Astrocyte of the cerebellum (primary cell): ENCODE results near the gene TLE5.

Source experiments
- DNase-seq: peaks from one replicate; pipeline ENCODE4 v3.0.0-alpha.2; 2011; ENCODE audit warnings: low read depth
- H3K4me3 ChIP-seq: 2 replicates; pipeline ENCODE4 v1.5.1; 2011; ENCODE audit warnings: mild to moderate bottlenecking, low read depth, low read length, moderate library complexity
- in situ Hi-C: cut with HindIII; loops from 2 replicates; pipeline ENCODE4 v1.10.0; 2017; ENCODE audit warnings: low sequenced_read_pairs
- TF ChIP-seq, protein P1 (sequence below): IDR thresholded peaks from 2 replicates; pipeline ENCODE4 v1.5.1; 2012; ENCODE audit warnings: low read length, low read depth, moderate library complexity, mild to moderate bottlenecking; ENCODE audit errors: missing control alignments

The TLE5 gene

DNA sequence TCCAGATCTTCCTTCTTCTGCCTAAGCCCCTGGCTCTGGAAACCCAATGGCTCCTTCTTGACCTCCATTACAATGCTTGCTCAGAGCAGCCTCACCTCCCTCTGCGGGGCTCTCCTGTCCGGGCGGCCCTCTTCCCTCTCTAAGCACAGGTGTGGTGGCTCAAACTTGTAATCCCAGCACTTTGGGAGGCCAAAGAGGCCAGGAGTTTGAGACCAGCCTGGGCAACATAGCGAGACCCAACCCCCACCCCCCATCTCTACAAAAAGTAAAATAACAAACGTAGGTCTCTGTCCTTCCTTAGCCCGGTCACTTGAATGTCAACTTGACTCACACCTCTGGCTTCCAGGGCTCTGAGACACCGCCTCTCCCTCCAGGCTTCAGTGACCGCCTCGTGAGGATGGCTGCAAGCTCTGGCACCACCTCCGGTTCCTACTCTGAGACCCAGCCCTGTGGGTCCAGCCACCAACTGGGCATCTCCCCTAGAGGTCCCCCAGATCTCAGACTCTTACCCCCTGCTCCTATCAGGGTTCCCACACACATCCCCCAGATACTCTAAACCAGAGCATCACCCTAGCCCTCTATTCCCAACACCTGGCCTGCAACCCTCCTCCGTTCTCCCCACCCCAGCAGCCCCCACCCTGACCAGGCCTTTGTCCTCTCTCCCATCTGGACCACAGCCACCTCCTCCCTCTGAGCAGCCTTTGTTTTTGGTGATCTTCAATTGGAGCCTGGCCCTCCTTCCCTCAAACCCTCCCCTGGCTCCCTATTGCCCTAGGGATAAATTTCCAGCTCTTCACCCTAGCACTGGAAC lies 28.5 kb downstream of the TLE5 start:
- in situ Hi-C loops: no loop called here

DNA sequence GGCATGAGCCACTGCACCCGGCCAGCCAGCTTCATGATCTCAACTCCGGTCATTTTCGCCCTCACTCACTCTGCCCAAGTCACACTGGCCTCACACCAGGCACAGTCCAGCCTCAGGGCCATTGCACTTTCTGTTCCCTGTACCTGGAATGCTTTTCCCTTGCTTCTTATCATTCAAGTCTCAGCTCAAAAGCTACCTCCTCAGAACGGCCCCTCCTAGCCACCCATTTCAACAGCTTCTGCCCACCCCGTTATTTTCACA lies 30.8 kb downstream of the TLE5 start:
- TF ChIP-seq, protein P1, sequence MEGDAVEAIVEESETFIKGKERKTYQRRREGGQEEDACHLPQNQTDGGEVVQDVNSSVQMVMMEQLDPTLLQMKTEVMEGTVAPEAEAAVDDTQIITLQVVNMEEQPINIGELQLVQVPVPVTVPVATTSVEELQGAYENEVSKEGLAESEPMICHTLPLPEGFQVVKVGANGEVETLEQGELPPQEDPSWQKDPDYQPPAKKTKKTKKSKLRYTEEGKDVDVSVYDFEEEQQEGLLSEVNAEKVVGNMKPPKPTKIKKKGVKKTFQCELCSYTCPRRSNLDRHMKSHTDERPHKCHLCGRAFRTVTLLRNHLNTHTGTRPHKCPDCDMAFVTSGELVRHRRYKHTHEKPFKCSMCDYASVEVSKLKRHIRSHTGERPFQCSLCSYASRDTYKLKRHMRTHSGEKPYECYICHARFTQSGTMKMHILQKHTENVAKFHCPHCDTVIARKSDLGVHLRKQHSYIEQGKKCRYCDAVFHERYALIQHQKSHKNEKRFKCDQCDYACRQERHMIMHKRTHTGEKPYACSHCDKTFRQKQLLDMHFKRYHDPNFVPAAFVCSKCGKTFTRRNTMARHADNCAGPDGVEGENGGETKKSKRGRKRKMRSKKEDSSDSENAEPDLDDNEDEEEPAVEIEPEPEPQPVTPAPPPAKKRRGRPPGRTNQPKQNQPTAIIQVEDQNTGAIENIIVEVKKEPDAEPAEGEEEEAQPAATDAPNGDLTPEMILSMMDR: no peak
- in situ Hi-C loops: no loop called here

More for the DNA sequence above, 28.5 kb downstream of the TLE5 start:
- TF ChIP-seq, protein P1: no peak
- DNase-seq: no peak
- no peak overlapping the region for H3K4me3 ChIP-seq

DNA sequence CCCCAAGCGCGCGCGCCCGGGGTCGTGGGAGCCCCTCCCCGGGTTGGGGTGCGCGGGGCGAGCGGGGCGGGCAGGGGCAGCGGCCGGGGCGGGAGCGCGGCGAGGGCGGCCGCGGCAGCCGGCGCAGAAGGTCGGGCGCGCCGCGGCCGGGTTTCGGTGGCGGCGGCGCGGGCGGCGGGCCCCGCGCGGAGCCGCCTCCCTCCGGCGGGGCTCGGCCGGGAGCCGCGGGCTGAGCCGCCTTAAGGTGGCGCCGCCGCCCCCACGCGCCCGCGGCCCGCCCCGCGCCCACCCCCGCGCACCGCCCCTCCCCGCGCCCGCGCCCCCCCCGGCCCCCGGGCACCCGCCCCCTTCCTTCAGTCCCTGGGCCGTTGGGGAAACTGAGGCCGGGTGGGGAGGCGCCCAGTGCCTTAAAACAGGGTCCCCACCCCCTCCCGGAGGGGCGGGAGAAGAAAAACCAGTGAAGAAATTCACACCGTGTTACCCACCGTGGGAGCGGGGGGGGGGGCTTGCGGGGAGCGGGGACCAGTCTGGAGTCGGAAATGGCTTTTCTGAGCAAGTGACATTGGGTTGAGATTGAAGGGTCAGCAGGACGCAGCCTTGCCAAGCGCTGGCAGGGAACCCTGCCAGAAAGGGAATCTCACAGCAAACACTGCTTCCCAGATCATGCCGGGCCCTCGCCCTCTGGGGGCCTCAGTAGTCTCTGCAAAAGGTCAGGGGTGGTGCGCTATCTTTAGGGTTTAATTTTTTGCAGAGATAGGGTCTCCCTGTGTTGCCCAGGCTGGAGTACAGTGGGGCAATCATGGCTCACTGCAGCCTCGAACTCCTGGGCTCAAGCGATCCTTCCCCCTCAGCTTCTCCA lies 33.0 kb downstream of the TLE5 start, which contains the start of gene TLE2:
Gene TLE2 (minus strand): TSS at position 216 of the 859 bp plus-strand sequence. CDS start 376 bp downstream, outside the sequence.
- H3K4me3 ChIP-seq: peak within 1 kb of the TSS; percentile 44
- in situ Hi-C loops: no loop called here
- TF ChIP-seq, protein P1: no peak
- DNase-seq: no peak

More for the DNA sequence above, 30.8 kb downstream of the TLE5 start:
- no peak overlapping the region for H3K4me3 ChIP-seq
- no peak for DNase-seq

DNA sequence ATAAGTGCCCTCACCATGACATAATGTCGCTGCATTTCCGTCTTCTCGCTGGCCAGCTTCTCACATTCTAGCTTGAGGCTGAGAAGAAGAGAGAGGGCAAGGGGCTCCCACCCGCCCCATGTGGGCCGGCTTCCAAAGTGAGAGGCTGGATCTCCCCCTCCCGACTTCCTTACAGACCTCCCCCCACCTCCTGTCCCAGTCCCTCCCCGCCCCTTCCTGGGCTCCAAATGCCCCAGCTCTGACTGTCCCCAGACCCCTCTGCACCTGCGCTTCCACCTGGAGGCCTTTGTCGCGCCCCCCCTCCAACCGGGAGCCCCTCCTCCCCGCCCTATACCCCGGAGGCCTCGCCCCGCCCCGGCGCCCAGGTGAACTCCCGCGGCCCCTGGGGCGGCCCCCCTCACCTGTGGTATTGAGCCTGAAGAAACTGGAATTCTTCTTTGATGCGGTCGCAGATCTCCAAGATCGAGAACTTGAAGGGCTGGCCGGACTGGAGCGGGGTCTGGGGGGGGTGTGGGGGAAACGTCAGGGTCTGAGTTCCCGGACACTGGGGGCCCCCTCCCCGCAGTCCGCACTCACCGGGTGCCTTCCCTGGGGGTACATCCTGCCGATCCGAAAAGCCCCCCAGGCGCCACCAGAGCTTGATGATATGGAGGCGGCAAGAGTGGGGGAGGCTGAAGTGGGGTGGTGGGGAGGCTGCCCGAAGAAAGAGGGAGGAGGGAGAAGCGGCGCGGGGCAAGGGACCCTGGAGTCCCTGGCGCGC lies 33.8 kb downstream of the TLE5 start:
- in situ Hi-C loops: no loop called here
- peak overlapping the region; percentile 44 for H3K4me3 ChIP-seq
- no peak for DNase-seq

DNA sequence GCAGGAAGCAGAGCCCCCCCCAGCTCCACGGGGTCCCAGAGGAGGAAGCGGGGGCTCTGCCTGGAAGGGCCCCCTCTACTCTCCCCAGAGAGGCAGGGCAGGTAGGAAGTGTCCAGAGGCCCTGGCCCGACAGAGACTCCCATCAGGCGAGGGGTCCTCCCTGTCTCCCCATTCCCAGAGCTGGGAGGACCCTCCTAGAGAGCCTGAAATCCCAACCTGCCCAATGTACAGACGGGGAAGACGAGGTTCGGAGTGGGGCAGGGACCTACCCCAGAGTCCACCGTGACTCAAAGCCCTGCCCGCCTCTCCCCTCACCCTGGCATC lies 34.4 kb downstream of the TLE5 start:
- no peak overlapping the region for H3K4me3 ChIP-seq
- no peak for DNase-seq
- in situ Hi-C loops: no loop called here
- TF ChIP-seq, protein P1: no peak

More for the DNA sequence above, 33.8 kb downstream of the TLE5 start:
- TF ChIP-seq, protein P1: no peak

DNA sequence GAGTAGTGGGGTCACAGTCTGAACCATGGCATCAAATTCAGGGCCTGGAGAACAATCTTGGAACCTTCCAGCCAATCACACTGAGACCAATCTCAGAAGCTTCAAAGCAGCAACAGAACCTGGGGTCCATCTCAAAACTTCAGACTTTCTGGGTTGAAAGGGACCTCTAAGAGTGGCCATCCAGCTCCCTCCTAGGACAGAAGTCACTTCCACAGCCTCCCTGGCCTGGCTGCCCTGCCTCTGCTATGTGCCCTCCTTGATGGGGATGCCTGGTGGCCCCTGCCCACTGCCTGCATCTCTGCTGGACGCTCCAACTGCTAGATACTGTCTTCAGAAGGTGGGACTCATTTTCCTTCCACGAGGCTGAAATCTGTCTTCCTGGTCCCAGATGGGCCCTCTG lies 35.0 kb downstream of the TLE5 start:
- H3K4me3 ChIP-seq: no peak overlapping the region
- TF ChIP-seq, protein P1: no peak
- DNase-seq: no peak
- in situ Hi-C loops: no loop called here
